HCT116 (cell line): Measurements from ENCODE around the gene SPTLC1. TPM values are rescaled to one million over a fixed set of nuclear protein-coding genes. Genes with fewer than 3 reads are reported as not detected.

Experiments
- ATAC-seq: fragments of 200-7000 bp; cut with Tn5 transposase; 2 replicates; pipeline ENCODE4 v1.9.1; 2020; ENCODE audit warnings: mild to moderate bottlenecking, moderate library complexity
- BruUV-seq: library from RNA; stranded (reverse); fragments of 400-500 nt; replicated peaks from 2 replicates; lab custom pipeline; 2021; lab: Mats Ljungman, UMichigan
- CTCF ChIA-PET: fragments of 300-600 bp; sonication (Branson Sonifier 250); formaldehyde crosslinking; loops from one replicate; lab custom pipeline; 2021; ENCODE audit warnings: antibody characterized with exemption; lab: Charles Lee
- POLR2A ChIA-PET: fragments of 300-600, 350-600 bp; sonication (Branson Sonifier 250); formaldehyde crosslinking; loops from one replicate; lab custom pipeline; 2021; ENCODE audit warnings: antibody characterized with exemption; lab: Charles Lee
- RAD21 ChIA-PET, 2 experiments: fragments of 300-600 bp; sonication (Branson Sonifier 250); formaldehyde crosslinking; loops; one replicate each; lab custom pipeline; 2023; ENCODE audit warnings: low total read pairs in 2 of 2; ENCODE audit not compliant: uncharacterized antibody in 2 of 2, unreplicated experiment in 2 of 2, low non-redundant PET in 1 of 2; lab: Charles Lee
- DNase-seq: peaks from one replicate; pipeline ENCODE4 v3.0.0-alpha.2; 2010; ENCODE audit warnings: low read depth, low spot score
- H2AFZ ChIP-seq: fragments of 200-600 bp; shearing (Covaris generic), sonication (generic); 2 replicates; pipeline ENCODE4 v1.6.1; 2017; ENCODE audit warnings: low read depth, mixed run types, mixed read lengths, antibody characterized with exemption, low read length; ENCODE audit not compliant: poor library complexity, severe bottlenecking
- H3K27ac ChIP-seq: 2 replicates; pipeline ENCODE4 v1.5.1; 2012; ENCODE audit warnings: low read depth, low read length
- H3K27me3 ChIP-seq: fragments of 200-600 bp; sonication (generic); 2 replicates; pipeline ENCODE4 v1.6.1; 2016; ENCODE audit warnings: mixed run types, low read length, mixed read lengths; ENCODE audit not compliant: insufficient read depth
- H3K36me3 ChIP-seq, 2 experiments: fragments of 200-500 bp in 1 of 2; fragments of 200-600 bp in 1 of 2; sonication (Bioruptor generic) in 1 of 2; sonication (generic) in 1 of 2; 2 replicates each; pipeline versions ENCODE4 v1.5.1 to v1.6.1; 2014 to 2016; ENCODE audit warnings: low read length in 2 of 2, inconsistent platforms in 1 of 2, mixed read lengths in 1 of 2, mixed run types in 1 of 2; ENCODE audit not compliant: insufficient read depth in 2 of 2, control insufficient read depth in 1 of 2
- H3K4me1 ChIP-seq, 2 experiments: fragments of 200-600 bp in 1 of 2; sonication (generic) in 1 of 2; 2 replicates each; pipeline versions ENCODE4 v1.5.1 to v1.6.1; 2012 to 2017; ENCODE audit warnings: low read length in 2 of 2, inconsistent platforms in 1 of 2, mild to moderate bottlenecking in 1 of 2, mixed read lengths in 1 of 2, mixed run types in 1 of 2, moderate library complexity in 1 of 2; ENCODE audit not compliant: insufficient read depth in 2 of 2, control insufficient read depth in 1 of 2
- H3K4me2 ChIP-seq: fragments of 200-600 bp; sonication (generic); 2 replicates; pipeline ENCODE4 v1.6.1; 2017; ENCODE audit warnings: mixed run types, low read length, mixed read lengths
- H3K4me3 ChIP-seq, 2 experiments: fragments of 200-600 bp in 1 of 2; sonication (generic) in 1 of 2; replicated peaks in 1 of 2; 2 replicates each; pipeline ENCODE4 v1.5.1; 2011 to 2016; ENCODE audit warnings: low read length in 2 of 2, control low read depth in 1 of 2, low read depth in 1 of 2, mild to moderate bottlenecking in 1 of 2, mixed read lengths in 1 of 2, mixed run types in 1 of 2
- H3K79me2 ChIP-seq: fragments of 200-600 bp; sonication (generic); 2 replicates; pipeline ENCODE4 v1.6.1; 2017; ENCODE audit warnings: mild to moderate bottlenecking, mixed run types, low read length, moderate library complexity, mixed read lengths; ENCODE audit not compliant: insufficient read depth
- H3K9ac ChIP-seq: fragments of 200-600 bp; sonication (generic); 2 replicates; pipeline ENCODE4 v1.6.1; 2016; ENCODE audit warnings: low read length, mixed read lengths
- H3K9me2 ChIP-seq: fragments of 200-600 bp; sonication (generic), shearing (Covaris generic); 2 replicates; pipeline ENCODE4 v1.6.1; 2017; ENCODE audit warnings: mixed run types, mild to moderate bottlenecking, moderate library complexity; ENCODE audit not compliant: insufficient read depth
- H3K9me3 ChIP-seq, 2 experiments: fragments of 200-500 bp in 1 of 2; fragments of 200-600 bp in 1 of 2; sonication (Bioruptor generic) in 1 of 2; sonication (generic) in 1 of 2; 2 replicates each; pipeline ENCODE4 v1.6.1; 2014 to 2017; ENCODE audit warnings: low read length in 2 of 2, mixed read lengths in 2 of 2, inconsistent platforms in 1 of 2, low read depth in 1 of 2, mild to moderate bottlenecking in 1 of 2, mixed run types in 1 of 2, moderate library complexity in 1 of 2; ENCODE audit not compliant: control insufficient read depth in 1 of 2, insufficient read depth in 1 of 2
- H4K20me1 ChIP-seq: fragments of 200-600 bp; sonication (generic), shearing (Covaris generic); 2 replicates; pipeline ENCODE4 v1.6.1; 2017; ENCODE audit warnings: mixed run types, mild to moderate bottlenecking, moderate library complexity; ENCODE audit not compliant: insufficient read depth
- ATF3 ChIP-seq: IDR thresholded peaks from 2 replicates; pipeline ENCODE4 v1.6.1; 2012
- CBX3 ChIP-seq: IDR thresholded peaks from 2 replicates; pipeline ENCODE4 v1.6.1; 2012; ENCODE audit warnings: low read depth
- CEBPB ChIP-seq: IDR thresholded peaks from 2 replicates; pipeline ENCODE4 v1.6.1; 2012; ENCODE audit warnings: low read depth
- EGR1 ChIP-seq: IDR thresholded peaks from 2 replicates; pipeline ENCODE4 v1.6.1; 2012; ENCODE audit warnings: low read depth
- EZH2 ChIP-seq: fragments of 200-600 bp; sonication (generic); IDR thresholded peaks from 2 replicates; pipeline ENCODE4 v1.6.1; 2017; ENCODE audit warnings: antibody characterized with exemption, mixed run types
- EZH2phosphoT487 ChIP-seq: fragments of 200-600 bp; IDR thresholded peaks from 2 replicates; pipeline ENCODE4 v1.6.1; 2018; ENCODE audit warnings: antibody characterized with exemption, borderline replicate concordance
- JUND ChIP-seq: IDR thresholded peaks from 2 replicates; pipeline ENCODE4 v1.6.1; 2012
- POLR2A ChIP-seq: IDR thresholded peaks from 2 replicates; pipeline ENCODE4 v1.7.0; 2011; ENCODE audit warnings: borderline replicate concordance; ENCODE audit not compliant: insufficient read depth, insufficient read length; ENCODE audit errors: extremely low read depth
- POLR2AphosphoS5 ChIP-seq: IDR thresholded peaks from 2 replicates; pipeline ENCODE4 v1.6.1; 2011; ENCODE audit warnings: mild to moderate bottlenecking, low read depth, low read length, moderate library complexity
- RAD21 ChIP-seq: IDR thresholded peaks from 2 replicates; pipeline ENCODE4 v1.6.1; 2012; ENCODE audit warnings: low read depth, mild to moderate bottlenecking
- SIN3A ChIP-seq: IDR thresholded peaks from 2 replicates; pipeline ENCODE4 v1.6.1; 2012; ENCODE audit warnings: low read depth
- SP1 ChIP-seq: IDR thresholded peaks from 2 replicates; pipeline ENCODE4 v1.6.1; 2012; ENCODE audit warnings: low read depth
- SRF ChIP-seq: IDR thresholded peaks from 2 replicates; pipeline ENCODE4 v1.6.1; 2012; ENCODE audit warnings: low read depth
- TCF7L2 ChIP-seq: IDR thresholded peaks from 2 replicates; pipeline ENCODE4 v1.7.0; 2011; ENCODE audit warnings: borderline replicate concordance, inconsistent platforms; ENCODE audit not compliant: insufficient read depth, insufficient read length; ENCODE audit errors: extremely low read depth
- YY1 ChIP-seq: IDR thresholded peaks from 2 replicates; pipeline ENCODE4 v1.6.1; 2011; ENCODE audit warnings: low read length, low read depth, moderate library complexity, mild to moderate bottlenecking; ENCODE audit not compliant: insufficient replicate concordance; ENCODE audit errors: extremely low read depth
- ZBTB33 ChIP-seq: IDR thresholded peaks from 2 replicates; pipeline ENCODE4 v1.6.1; 2011; ENCODE audit warnings: mild to moderate bottlenecking, low read length, moderate library complexity; ENCODE audit not compliant: insufficient replicate concordance; ENCODE audit errors: extremely low read depth
- ZFX ChIP-seq: fragments of 450-650 bp; IDR thresholded peaks from 2 replicates; pipeline ENCODE4 v1.6.1; 2017
- ZNF274 ChIP-seq: fragments of 200-500 bp; sonication (Bioruptor generic); IDR thresholded peaks from 2 replicates; pipeline ENCODE4 v1.6.1; 2014; ENCODE audit warnings: mild to moderate bottlenecking, low read depth, low read length, inconsistent platforms
- intact Hi-C: fragments of 100-400 bp; cut with micrococcal nuclease; formaldehyde crosslinking; loops from 2 replicates; pipeline ENCODE4 v1.10.0; 2022
- total RNA-seq: library from RNA; stranded (reverse); gene quantifications from one replicate; pipeline ENCODE4 v1.2.1, GENCODE V29; 2021; ENCODE audit not compliant: unreplicated experiment
- TF ChIP-seq, protein P1 (sequence below), 3 experiments: fragments of 200-600 bp in 1 of 3; sonication (generic) in 1 of 3; IDR thresholded peaks in 2 of 3; conservative IDR thresholded peaks in 1 of 3; 2 replicates each; pipeline ENCODE4 v1.5.1; 2012 to 2017; ENCODE audit warnings: low read depth in 2 of 3, low read length in 2 of 3, antibody characterized with exemption in 1 of 3, borderline replicate concordance in 1 of 3, control low read depth in 1 of 3, mild to moderate bottlenecking in 1 of 3, mixed read lengths in 1 of 3, mixed run types in 1 of 3, moderate library complexity in 1 of 3; ENCODE audit not compliant: insufficient read depth in 1 of 3
- TF ChIP-seq, protein P2 (sequence below): IDR thresholded peaks from 2 replicates; pipeline ENCODE4 v1.6.1; 2012

Gene SPTLC1
- total RNA-seq, 1 experiment from 2014 or later: 81.7 TPM

- no peak overlapping the region for H3K9ac ChIP-seq
Observed at GRCh38 chr9:92064711-92065110, 50.5 kb downstream of the SPTLC1 start.

More at GRCh38 chr9:92064711-92065110, 50.5 kb downstream of the SPTLC1 start:
- no peak for DNase-seq
- no peak for TF ChIP-seq TCF7L2
- TF ChIP-seq YY1: no peak
- TF ChIP-seq ATF3: no peak
- TF ChIP-seq, protein P1, sequence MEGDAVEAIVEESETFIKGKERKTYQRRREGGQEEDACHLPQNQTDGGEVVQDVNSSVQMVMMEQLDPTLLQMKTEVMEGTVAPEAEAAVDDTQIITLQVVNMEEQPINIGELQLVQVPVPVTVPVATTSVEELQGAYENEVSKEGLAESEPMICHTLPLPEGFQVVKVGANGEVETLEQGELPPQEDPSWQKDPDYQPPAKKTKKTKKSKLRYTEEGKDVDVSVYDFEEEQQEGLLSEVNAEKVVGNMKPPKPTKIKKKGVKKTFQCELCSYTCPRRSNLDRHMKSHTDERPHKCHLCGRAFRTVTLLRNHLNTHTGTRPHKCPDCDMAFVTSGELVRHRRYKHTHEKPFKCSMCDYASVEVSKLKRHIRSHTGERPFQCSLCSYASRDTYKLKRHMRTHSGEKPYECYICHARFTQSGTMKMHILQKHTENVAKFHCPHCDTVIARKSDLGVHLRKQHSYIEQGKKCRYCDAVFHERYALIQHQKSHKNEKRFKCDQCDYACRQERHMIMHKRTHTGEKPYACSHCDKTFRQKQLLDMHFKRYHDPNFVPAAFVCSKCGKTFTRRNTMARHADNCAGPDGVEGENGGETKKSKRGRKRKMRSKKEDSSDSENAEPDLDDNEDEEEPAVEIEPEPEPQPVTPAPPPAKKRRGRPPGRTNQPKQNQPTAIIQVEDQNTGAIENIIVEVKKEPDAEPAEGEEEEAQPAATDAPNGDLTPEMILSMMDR (IDR thresholded peaks at IDR 0.05 in 2 of 3, conservative IDR thresholded peaks at IDR 0.05 in 1 of 3; ENCODE audit: borderline replicate concordance in 1 of 3, insufficient read depth in 1 of 3, low read depth in 2 of 3, low read length in 2 of 3): no peak
- TF ChIP-seq SIN3A: no peak
- TF ChIP-seq SP1: no peak
- no peak for TF ChIP-seq EGR1
- TF ChIP-seq ZNF274: no peak
- no peak for TF ChIP-seq CEBPB
- no peak for TF ChIP-seq EZH2
- TF ChIP-seq ZBTB33: no peak
- no peak for TF ChIP-seq POLR2AphosphoS5
- no peak for TF ChIP-seq CBX3
- no peak for TF ChIP-seq ZFX
- TF ChIP-seq, protein P2, sequence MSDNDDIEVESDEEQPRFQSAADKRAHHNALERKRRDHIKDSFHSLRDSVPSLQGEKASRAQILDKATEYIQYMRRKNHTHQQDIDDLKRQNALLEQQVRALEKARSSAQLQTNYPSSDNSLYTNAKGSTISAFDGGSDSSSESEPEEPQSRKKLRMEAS: no peak
- no peak for TF ChIP-seq RAD21
- no peak for TF ChIP-seq SRF
- TF ChIP-seq POLR2A: no peak
- no peak for TF ChIP-seq JUND
- TF ChIP-seq EZH2phosphoT487: no peak
- Histone ChIP-seq H3K4me1 (no peaks in the 10 kb centered on the region), H3K4me3 (no peak overlapping the region), H4K20me1 (no peaks in the 10 kb centered on the region), H3K79me2 (peaks cover 57% of the 10 kb centered on the region), H3K27me3 (no peaks in the 10 kb centered on the region), H3K9me3 (0 out of 4 replicates have a peak, but pooled peaks cover 0 to 4% of the 10 kb centered on the region in 2 experiments), H3K4me2 (no peak overlapping the region), H2AFZ (no peak overlapping the region), H3K36me3 (peaks cover 8 to 54% of the 10 kb centered on the region in 2 experiments), H3K9me2 (no peaks in the 10 kb centered on the region), H3K27ac (no peak overlapping the region)
- no peak for ATAC-seq
- ChIA-PET CTCF (no interaction called here), RAD21 (no interaction called here), POLR2A (no interaction called here)
- BruUV-seq: no TSS peak
- intact Hi-C loops: no loop called here
